Lung (tissue), 12 donors: ENCODE measurements around the gene ANO1. TPM values are rescaled to one million over a fixed set of nuclear protein-coding genes. Genes with fewer than 3 reads are reported as not detected.
A peak's percentile ranks its signal among the peaks of the same experiment; 100 is the strongest.

Experiments
- ATAC-seq: fragments of 200-7000 bp; cut with Tn5 transposase; one replicate; pipeline ENCODE4 v1.9.1; 2020; ENCODE audit warnings: moderate number of reproducible peaks; ENCODE audit not compliant: insufficient read depth, low FRiP score
- DNase-seq, 3 donors: peaks; one replicate each; pipeline ENCODE4 v3.0.0-alpha.2; 2013 to 2017
- H3K27ac ChIP-seq, 2 donors: one replicate each; pipeline ENCODE4 v1.5.1; 2013; ENCODE audit warnings: mild to moderate bottlenecking in 2 of 2, moderate library complexity in 2 of 2, control low read depth in 1 of 2, inconsistent platforms in 1 of 2, low read depth in 1 of 2, low read length in 1 of 2
- H3K27me3 ChIP-seq, 3 donors: one replicate each; pipeline ENCODE4 v1.5.1; 2013; ENCODE audit warnings: low read length in 2 of 3; ENCODE audit not compliant: control insufficient read depth in 3 of 3, insufficient read depth in 3 of 3
- H3K36me3 ChIP-seq, 4 donors: one replicate each; pipeline ENCODE4 v1.5.1; 2013; ENCODE audit warnings: low read length in 4 of 4, mild to moderate bottlenecking in 1 of 4, moderate library complexity in 1 of 4; ENCODE audit not compliant: control insufficient read depth in 4 of 4, insufficient read depth in 4 of 4
- H3K4me1 ChIP-seq, 5 donors: one replicate each; pipeline ENCODE4 v1.5.1; 2013; ENCODE audit warnings: low read length in 5 of 5, mild to moderate bottlenecking in 2 of 5, moderate library complexity in 1 of 5; ENCODE audit not compliant: control insufficient read depth in 5 of 5, insufficient read depth in 5 of 5
- H3K4me3 ChIP-seq: one replicate; pipeline ENCODE4 v1.5.1; 2013; ENCODE audit warnings: mild to moderate bottlenecking, control low read depth, moderate library complexity
- H3K9ac ChIP-seq, 2 donors: one replicate each; pipeline ENCODE4 v1.5.1; 2013; ENCODE audit warnings: low read length in 2 of 2, control low read depth in 1 of 2; ENCODE audit not compliant: insufficient read depth in 1 of 2
- H3K9me3 ChIP-seq, 4 donors: one replicate each; pipeline ENCODE4 v1.5.1; 2013; ENCODE audit warnings: low read length in 3 of 4, mild to moderate bottlenecking in 1 of 4, moderate library complexity in 1 of 4; ENCODE audit not compliant: control insufficient read depth in 4 of 4, insufficient read depth in 3 of 4
- whole genome bisulfite sequencing, 2 donors: extraction: QIAGEN DNeasy Blood & Tissue Kit; methylation state at CpG; one replicate each; pipeline ENCODE4 v1.1.7; 2013; 5-methylcytosine and 5-hydroxymethylcytosine counted together
- polyA plus RNA-seq, 2 donors: library from polyadenylated mRNA; stranded (reverse); fragments of 200-250 nt; gene quantifications; one replicate each; pipeline ENCODE4 v1.2.1, GENCODE V29; 2013
- total RNA-seq, 2 donors: library from RNA; depleted of rRNA in 1 of 2; stranded (reverse); fragments of >200 nt in 1 of 2; gene quantifications; one replicate each; pipeline ENCODE4 v1.2.1, GENCODE V29; 2014 to 2021
- TF ChIP-seq, protein P1 (sequence below): IDR thresholded peaks from 2 replicates; pipeline ENCODE4 v1.5.1; 2012; ENCODE audit warnings: mild to moderate bottlenecking; ENCODE audit errors: control extremely low read depth, extremely low read depth
- donor health status: control.
- donor health status: control.
- donor health status: Bipolar disorder and iron deficiency.
- donor health status: healthy.
- donor health status: DM: yes; HTN: yes; CAD: no.

ANO1 gene
- total and polyA plus RNA-seq, 4 donors = 1.2 to 10.8 (median 5.5) TPM

DNA sequence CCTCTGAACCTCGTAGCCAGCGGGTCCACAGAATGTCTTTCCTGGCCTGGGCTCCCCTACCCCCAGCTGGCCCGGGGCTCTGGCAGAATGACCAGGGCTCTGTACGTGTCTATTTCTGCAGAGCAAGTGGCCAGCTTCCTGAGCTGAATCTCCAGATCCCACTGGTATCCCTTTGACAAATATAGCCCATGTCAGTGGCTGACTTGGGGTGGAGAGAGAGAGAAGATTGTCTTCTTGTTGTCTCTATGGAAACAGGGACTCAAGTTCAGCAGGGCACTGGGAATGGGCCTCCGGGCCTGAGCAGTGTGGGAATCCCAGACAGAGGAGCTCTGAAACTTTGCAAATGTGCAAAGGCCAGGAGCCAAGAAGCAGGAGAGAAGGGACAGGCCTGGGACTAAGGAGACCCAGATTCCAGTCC lies 33.9 kb downstream of the ANO1 start:
- Histone ChIP-seq H3K9ac (no peak overlapping the region), H3K4me3 (no peak overlapping the region), H3K9me3 (peaks cover 0 to 3% (median 0%) of the 10 kb centered on the region in 4 donors), H3K4me1 (peaks cover 0 to 13% (median 0%) of the 10 kb centered on the region in 5 donors), H3K27ac (no peak overlapping the region), H3K36me3 (no peaks in the 10 kb centered on the region), H3K27me3 (no peaks in the 10 kb centered on the region)
- 39 to 40% methylated on average over 5 of the region's 5 CpGs for WGBS, 2 donors
- DNase-seq (peak; percentile 44 to 61 (median 49)), ATAC-seq (no peak)
- TF ChIP-seq, protein P1, sequence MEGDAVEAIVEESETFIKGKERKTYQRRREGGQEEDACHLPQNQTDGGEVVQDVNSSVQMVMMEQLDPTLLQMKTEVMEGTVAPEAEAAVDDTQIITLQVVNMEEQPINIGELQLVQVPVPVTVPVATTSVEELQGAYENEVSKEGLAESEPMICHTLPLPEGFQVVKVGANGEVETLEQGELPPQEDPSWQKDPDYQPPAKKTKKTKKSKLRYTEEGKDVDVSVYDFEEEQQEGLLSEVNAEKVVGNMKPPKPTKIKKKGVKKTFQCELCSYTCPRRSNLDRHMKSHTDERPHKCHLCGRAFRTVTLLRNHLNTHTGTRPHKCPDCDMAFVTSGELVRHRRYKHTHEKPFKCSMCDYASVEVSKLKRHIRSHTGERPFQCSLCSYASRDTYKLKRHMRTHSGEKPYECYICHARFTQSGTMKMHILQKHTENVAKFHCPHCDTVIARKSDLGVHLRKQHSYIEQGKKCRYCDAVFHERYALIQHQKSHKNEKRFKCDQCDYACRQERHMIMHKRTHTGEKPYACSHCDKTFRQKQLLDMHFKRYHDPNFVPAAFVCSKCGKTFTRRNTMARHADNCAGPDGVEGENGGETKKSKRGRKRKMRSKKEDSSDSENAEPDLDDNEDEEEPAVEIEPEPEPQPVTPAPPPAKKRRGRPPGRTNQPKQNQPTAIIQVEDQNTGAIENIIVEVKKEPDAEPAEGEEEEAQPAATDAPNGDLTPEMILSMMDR = no peak

DNA sequence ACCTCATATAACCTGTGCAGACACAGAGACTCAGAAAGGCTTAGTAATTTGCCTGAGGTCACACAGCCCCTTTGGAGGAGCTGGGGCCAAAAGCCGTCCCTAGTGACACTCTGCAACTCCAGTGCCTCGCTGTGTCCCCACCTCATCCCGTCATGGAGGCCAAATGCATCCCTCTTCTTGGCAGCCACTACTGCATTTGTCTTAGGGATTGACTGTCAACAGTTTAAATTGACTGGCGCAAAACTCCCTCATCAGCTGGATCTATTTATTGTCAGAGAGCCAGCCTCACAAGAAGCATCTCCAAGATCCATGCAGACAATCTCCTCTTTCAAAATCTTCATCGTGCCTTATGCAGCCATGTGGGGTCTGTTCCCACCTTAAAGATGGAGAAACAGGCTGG lies 35.7 kb downstream of the ANO1 start:
- no peaks in the 10 kb centered on the region for H3K27me3 ChIP-seq
- peaks cover 0 to 13% (median 0%) of the 10 kb centered on the region in 5 donors for H3K4me1 ChIP-seq
- H3K36me3 ChIP-seq = no peaks in the 10 kb centered on the region
- WGBS, 2 donors = 81 to 85% methylated on average over 5 of the region's 5 CpGs
- H3K9ac ChIP-seq = no peak overlapping the region
- no peak overlapping the region for H3K4me3 ChIP-seq
- peaks cover 0 to 4% (median 0%) of the 10 kb centered on the region in 4 donors for H3K9me3 ChIP-seq
- DNase-seq (no peak), ATAC-seq (no peak)
- TF ChIP-seq, protein P1 = no peak
- H3K27ac ChIP-seq = no peak overlapping the region

DNA sequence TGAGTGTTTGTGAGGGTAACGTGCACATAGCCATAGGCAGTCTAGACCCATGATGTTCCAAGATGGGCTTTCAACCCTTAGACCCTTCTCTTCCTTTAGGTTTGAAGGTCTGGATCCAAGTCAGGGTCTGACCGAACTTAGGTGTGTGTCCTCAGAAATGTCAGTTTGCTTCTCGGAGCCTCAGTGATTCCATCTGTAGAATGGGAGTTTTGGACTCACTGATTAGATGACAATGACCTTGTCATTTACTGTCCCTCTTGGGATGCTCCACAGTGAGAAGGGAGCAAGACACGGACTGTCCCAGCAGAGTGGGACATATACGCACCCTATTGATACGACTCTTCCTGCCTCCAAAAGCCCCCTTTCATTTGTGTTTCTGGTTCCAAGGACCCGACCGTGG lies 37.7 kb downstream of the ANO1 start:
- Histone ChIP-seq H3K4me1 (peaks cover 0 to 13% (median 0%) of the 10 kb centered on the region in 5 donors), H3K27me3 (no peaks in the 10 kb centered on the region), H3K4me3 (no peak overlapping the region), H3K36me3 (no peaks in the 10 kb centered on the region), H3K27ac (no peak overlapping the region), H3K9me3 (peaks cover 0 to 4% (median 0%) of the 10 kb centered on the region in 4 donors), H3K9ac (no peak overlapping the region)
- 92 to 94% methylated on average over 8 of the region's 8 CpGs for WGBS, 2 donors
- TF ChIP-seq, protein P1 = no peak
- DNase-seq (no peak), ATAC-seq (no peak)
